ENCODE measurements around the gene CENPX. TPM values are rescaled to one million over a fixed set of nuclear protein-coding genes. Genes with fewer than 3 reads are reported as not detected.

Gene CENPX
- total and polyA plus RNA-seq, 2 of the 13 experiments (the other 11 are each of a cell fraction or from before 2014, with no cell fraction given) = 92.7 to 170 TPM

- TF ChIP-seq ZHX1 (CRISPR knock-in tag; IDR thresholded peaks at IDR 0.05; ENCODE audit: low read depth) = peak; percentile 69
- no peak for TF ChIP-seq ZSCAN5A (CRISPR knock-in tag; IDR thresholded peaks at IDR 0.05; ENCODE audit: borderline replicate concordance)
- no peak for TF ChIP-seq ZBTB42 (CRISPR knock-in tag; IDR thresholded peaks at IDR 0.05)
- TF ChIP-seq ELK4 (CRISPR knock-in tag; IDR thresholded peaks at IDR 0.05; ENCODE audit: borderline replicate concordance) = no peak
- no peak for TF ChIP-seq ZNF512 (CRISPR knock-in tag; IDR thresholded peaks at IDR 0.05)
- 0 out of 2 replicates have a peak, but pooled peaks have one; percentile 45 for TF ChIP-seq ZFP36L1 (CRISPR knock-in tag; IDR thresholded peaks at IDR 0.05)
- no peak for TF ChIP-seq IRF1 (CRISPR knock-in tag; IDR thresholded peaks at IDR 0.05; ENCODE audit: low read depth)
- TF ChIP-seq ZNF703 (CRISPR knock-in tag; IDR thresholded peaks at IDR 0.05; ENCODE audit: borderline replicate concordance) = no peak
- TF ChIP-seq ZNF350 (CRISPR knock-in tag; IDR thresholded peaks at IDR 0.05; ENCODE audit: borderline replicate concordance, low read depth) = peak; percentile 19; the same call in 1 of the 2 replicates
- 0 out of 2 replicates have a peak, but pooled peaks have one; percentile 12 for TF ChIP-seq PRMT3 (CRISPR knock-in tag; IDR thresholded peaks at IDR 0.05; ENCODE audit: borderline replicate concordance, low read depth)
- TF ChIP-seq ZNF879 (CRISPR knock-in tag; IDR thresholded peaks at IDR 0.05) = no peak
- no peak for TF ChIP-seq SOX5 (CRISPR knock-in tag; IDR thresholded peaks at IDR 0.05; ENCODE audit: borderline replicate concordance)
- TF ChIP-seq ZNF276 (CRISPR knock-in tag; IDR thresholded peaks at IDR 0.05; ENCODE audit: low read depth) = no peak
- TF ChIP-seq THAP11 (CRISPR knock-in tag; IDR thresholded peaks at IDR 0.05) = peak; percentile 66; the same call in 1 of the 2 replicates
- no peak for TF ChIP-seq ZNF788 (CRISPR knock-in tag; IDR thresholded peaks at IDR 0.05; ENCODE audit: borderline replicate concordance)
- no peak for TF ChIP-seq EZH2 (conservative IDR thresholded peaks at IDR 0.05; ENCODE audit: low read depth, low read length)
- no peak for TF ChIP-seq ZNF274 (CRISPR knock-in tag; IDR thresholded peaks at IDR 0.05)
- TF ChIP-seq ZC3H13 (CRISPR knock-in tag; IDR thresholded peaks at IDR 0.05) = peak; percentile 87
Measured at GRCh38 chr17:82019690-82020571, 2.7 kb downstream of the CENPX start (continued).

Data from HepG2 (cell line).